HEK293 (cell line): ENCODE measurements around the gene DNAH11.

Source experiments
- CTCF ChIA-PET: fragments of 350-600 bp; formaldehyde crosslinking; extraction: SDS; loops from one replicate; lab custom pipeline; 2021; ENCODE audit warnings: antibody characterized with exemption; lab: Yijun Ruan, JAX
- POLR2A ChIA-PET: fragments of 300-600 bp; formaldehyde crosslinking; extraction: SDS; loops from one replicate; lab custom pipeline; 2020; ENCODE audit warnings: antibody characterized with exemption, inconsistent platforms; lab: Yijun Ruan, JAX
- H3K27ac ChIP-seq: fragments of 200-500 bp; sonication (Bioruptor generic); 2 replicates; pipeline ENCODE4 v1.5.1; 2014; ENCODE audit warnings: low read depth, low read length, control low read depth, inconsistent platforms; ENCODE audit errors: extremely low read depth
- H3K36me3 ChIP-seq, 2 experiments: fragments of 200-500 bp in 1 of 2; sonication (Bioruptor generic) in 1 of 2; 1 replicate in 1 of 2; 2 replicates in 1 of 2; pipeline ENCODE4 v1.5.1; 2014 to 2017; ENCODE audit warnings: inconsistent platforms in 2 of 2, low read length in 2 of 2; ENCODE audit not compliant: control insufficient read depth in 2 of 2, insufficient read depth in 1 of 2
- H3K4me1 ChIP-seq: fragments of 200-500 bp; sonication (Bioruptor generic); 2 replicates; pipeline ENCODE4 v1.5.1; 2014; ENCODE audit warnings: mild to moderate bottlenecking, low read length, inconsistent platforms; ENCODE audit not compliant: control insufficient read depth, insufficient read depth
- H3K4me3 ChIP-seq: 2 replicates; pipeline ENCODE4 v1.5.1; 2011; ENCODE audit warnings: low read depth, mild to moderate bottlenecking, control low read depth, low read length, moderate library complexity
- H3K9me3 ChIP-seq: fragments of 200-500 bp; sonication (Bioruptor generic); 2 replicates; pipeline ENCODE4 v1.5.1; 2014; ENCODE audit warnings: low read depth, low read length, inconsistent platforms; ENCODE audit not compliant: control insufficient read depth, insufficient read depth
- ATF2 ChIP-seq: fragments of 450-650 bp; formaldehyde crosslinking; IDR thresholded peaks from 2 replicates; pipeline ENCODE4 v1.5.1; 2016; ENCODE audit warnings: missing biosample characterization, missing genetic modification characterization, low read depth
- FEZF1 ChIP-seq: fragments of 450-650 bp; formaldehyde crosslinking; IDR thresholded peaks from 2 replicates; pipeline ENCODE4 v1.5.1; 2016; ENCODE audit warnings: missing biosample characterization, missing genetic modification characterization
- GLIS1 ChIP-seq: fragments of 450-650 bp; formaldehyde crosslinking; IDR thresholded peaks from 2 replicates; pipeline ENCODE4 v1.5.1; 2016; ENCODE audit warnings: missing biosample characterization, missing genetic modification characterization
- PRDM10 ChIP-seq: fragments of 450-650 bp; formaldehyde crosslinking; IDR thresholded peaks from 2 replicates; pipeline ENCODE4 v1.5.1; 2016; ENCODE audit warnings: missing biosample characterization, missing genetic modification characterization
- ZNF112 ChIP-seq: fragments of 450-650 bp; formaldehyde crosslinking; IDR thresholded peaks from 2 replicates; pipeline ENCODE4 v1.5.0; 2017; ENCODE audit warnings: missing biosample characterization, missing genetic modification characterization
- ZNF335 ChIP-seq: fragments of 450-650 bp; formaldehyde crosslinking; conservative IDR thresholded peaks from 2 replicates; pipeline ENCODE4 v1.5.1; 2016; ENCODE audit warnings: missing biosample characterization, missing genetic modification characterization
- ZNF366 ChIP-seq: fragments of 450-650 bp; formaldehyde crosslinking; conservative IDR thresholded peaks from 2 replicates; pipeline ENCODE4 v1.5.1; 2016; ENCODE audit warnings: missing biosample characterization, missing genetic modification characterization
- ZNF488 ChIP-seq: fragments of 450-650 bp; formaldehyde crosslinking; IDR thresholded peaks from 2 replicates; pipeline ENCODE4 v1.5.1; 2016; ENCODE audit warnings: missing biosample characterization, missing genetic modification characterization
- ZNF664 ChIP-seq: fragments of 450-650 bp; formaldehyde crosslinking; IDR thresholded peaks from 2 replicates; pipeline ENCODE4 v1.5.1; 2016; ENCODE audit warnings: missing biosample characterization, missing genetic modification characterization
- ZNF830 ChIP-seq: fragments of 450-650 bp; IDR thresholded peaks from 2 replicates; pipeline ENCODE4 v1.5.0; 2018; ENCODE audit warnings: missing biosample characterization, missing genetic modification characterization, low read depth, mild to moderate bottlenecking, moderate library complexity
- ZXDB ChIP-seq: fragments of 450-650 bp; formaldehyde crosslinking; IDR thresholded peaks from 2 replicates; pipeline ENCODE4 v1.5.1; 2016; ENCODE audit warnings: missing biosample characterization, missing genetic modification characterization

DNAH11 gene

GRCh38 chr7:21538936-21539495 lies 3.8 kb upstream of the DNAH11 start:
- H3K4me1 ChIP-seq = no peaks in the 10 kb centered on the region
- H3K36me3 ChIP-seq = no peaks in the 10 kb centered on the region
- TF ChIP-seq FEZF1 (tag by site-specific recombination) (no peak), ATF2 (tag by site-specific recombination) (peak; percentile 61; the same call in 1 of the 2 replicates)
- H3K27ac ChIP-seq = no peak overlapping the region
- no peak overlapping the region for H3K4me3 ChIP-seq
- H3K9me3 ChIP-seq = no peaks in the 10 kb centered on the region
- POLR2A ChIA-PET = no interaction called here
- CTCF ChIA-PET = interaction anchor here (0.5 kb wide), 1 partner anchor 237 kb away, joined by 4 read pairs; no protein-coding TSS in a partner anchor

DNA sequence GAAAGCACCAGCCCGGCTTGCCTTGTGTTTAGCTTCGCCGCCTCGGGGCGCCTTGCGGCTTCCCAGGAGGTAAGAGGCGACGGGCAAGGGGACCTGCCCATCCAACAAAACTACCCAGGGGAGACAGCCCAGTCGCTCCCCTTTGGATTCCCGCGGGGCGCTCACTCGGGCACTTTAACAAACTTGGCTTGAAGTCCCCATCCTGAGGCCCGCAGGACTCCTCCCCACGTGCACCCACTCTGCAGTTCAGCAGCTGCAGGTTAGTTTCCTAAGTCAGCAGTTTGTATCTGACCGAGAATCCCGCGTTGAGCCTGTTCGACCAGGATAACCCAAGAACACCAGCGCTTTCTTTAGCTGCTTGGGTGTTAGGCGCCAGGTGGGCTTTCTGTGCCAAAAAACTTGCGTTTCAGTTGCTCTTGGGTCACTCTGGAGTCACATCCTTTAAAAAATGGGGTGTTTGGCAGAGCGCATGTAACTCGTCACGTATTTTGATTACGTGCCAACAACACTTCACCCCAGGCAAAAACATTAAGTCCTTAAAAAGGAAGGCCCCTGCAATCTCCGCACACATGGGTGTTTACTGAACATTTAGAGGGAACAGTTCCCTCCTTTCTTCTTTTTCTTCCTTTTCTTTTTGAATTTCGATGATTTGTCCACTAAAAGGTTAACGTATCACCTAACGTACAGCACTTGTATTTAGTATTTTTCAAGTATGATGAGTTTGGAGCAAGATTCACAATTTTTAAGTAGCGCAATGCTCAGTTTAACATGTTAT lies 876 bp downstream of the DNAH11 start:
- Histone ChIP-seq H3K36me3 (no peaks in the 10 kb centered on the region), H3K9me3 (no peaks in the 10 kb centered on the region), H3K27ac (peak overlapping the region; percentile 67; the same call in 1 of the 2 replicates), H3K4me1 (peaks cover 5% of the 10 kb centered on the region; the same call in 1 of the 2 replicates), H3K4me3 (no peak overlapping the region; the same call in 1 of the 2 replicates)
- POLR2A ChIA-PET = no interaction called here
- CTCF ChIA-PET = no interaction called here
- TF ChIP-seq ZXDB (tag by site-specific recombination) (0 out of 2 replicates have a peak, but pooled peaks have one; percentile 22), PRDM10 (peak; percentile 60), ZNF366 (tag by site-specific recombination) (peak; percentile 51; the same call in 1 of the 2 replicates), ZNF335 (peak; percentile 37), GLIS1 (tag by site-specific recombination) (0 out of 2 replicates have a peak, but pooled peaks have one; percentile 17), ZNF112 (tag by site-specific recombination) (no peak), ZNF488 (tag by site-specific recombination) (no peak)

DNA sequence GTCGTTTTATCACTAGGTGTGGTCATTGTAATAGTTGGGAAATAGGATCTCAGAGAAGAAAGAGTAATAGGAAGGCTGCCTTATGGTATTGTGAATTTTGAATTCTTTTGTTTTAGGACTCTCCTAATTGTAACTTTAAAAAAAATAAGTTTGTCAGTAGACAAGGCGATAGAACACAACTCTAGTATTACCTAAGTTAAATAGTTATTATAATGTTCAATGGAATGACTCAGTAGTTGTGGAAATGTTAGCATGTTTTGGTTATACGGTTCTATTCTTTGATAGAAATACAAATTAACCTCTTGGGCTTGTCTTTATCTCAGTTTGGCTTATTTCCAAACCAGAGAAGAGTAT lies 1.4 kb downstream of the DNAH11 start:
- H3K36me3 ChIP-seq = no peaks in the 10 kb centered on the region
- TF ChIP-seq ZNF664 (tag by site-specific recombination) (peak; percentile 96), ZNF830 (tag by site-specific recombination) (no peak), ZNF366 (tag by site-specific recombination) (0 out of 2 replicates have a peak, but pooled peaks have one; percentile 1)
- H3K9me3 ChIP-seq = no peaks in the 10 kb centered on the region
- H3K4me3 ChIP-seq = no peak overlapping the region
- peaks cover 5% of the 10 kb centered on the region; the same call in 1 of the 2 replicates for H3K4me1 ChIP-seq
- ChIA-PET CTCF (no interaction called here), POLR2A (no interaction called here)
- no peak overlapping the region for H3K27ac ChIP-seq
